ENCODE data around the gene COL23A1.

GRCh38 chr5:178274781-178275537, 315.2 kb downstream of the COL23A1 start:
- TF ChIP-seq EZH2 (optimal IDR thresholded peaks at IDR 0.05; ENCODE audit: low read depth, low read length), result no peak
- TF ChIP-seq CTCF (IDR thresholded peaks at IDR 0.05; ENCODE audit: low read length), result no peak

All from MM.1S (cell line).